Muscle of arm (tissue), 14 donors: ENCODE measurements around the gene ACSL5. TPM values are rescaled to one million over a fixed set of nuclear protein-coding genes. Genes with fewer than 3 reads are reported as not detected.
A peak's percentile ranks its signal among the peaks of the same experiment; 100 is the strongest.

Source experiments
- DNase-seq: peaks from one replicate; pipeline ENCODE4 v3.0.0-alpha.2; 2013
- long read RNA-seq, 11 donors: transcript quantifications; one replicate each; lab custom pipeline, GENCODE V29; 2026
- polyA plus RNA-seq, 12 donors: library from polyadenylated mRNA; unstranded; fragments of 120-200 nt; gene quantifications; one replicate each; pipeline ENCODE4 v1.2.1, GENCODE V29; 2013; ENCODE audit not compliant: insufficient read length in 12 of 12

The ACSL5 gene
- polyA plus RNA-seq = 10 to 100 TPM in 1 of 12 donors, 1 to 10 TPM in 10, not detected in 1; 2.0 to 18.5 (median 2.7) TPM
- long read RNA-seq, donor 1, transcript ACSL5-202 (21 exons, 3,351 nt) = major isoform, 13 of 57 reads
- long read RNA-seq, donor 1, partial matches to known transcripts = 37 of 57 reads
- long read RNA-seq, donor 1, other reads (novel, unspliced or antisense) = 6 of 57 reads
- long read RNA-seq, donor 2, partial matches to known transcripts = 0 of 1 reads
- long read RNA-seq, donor 2, other reads (novel, unspliced or antisense) = 0 of 1 reads
- long read RNA-seq, donor 3 = 0 reads
- long read RNA-seq, donor 4 = 0 reads
- long read RNA-seq, donor 5 = 0 reads
- long read RNA-seq, donor 6 = 0 reads
- long read RNA-seq, donor 7 = 0 reads
- long read RNA-seq, donor 8 = 0 reads
- long read RNA-seq, donor 9 = 0 reads
- long read RNA-seq, donor 10 = 0 reads
- long read RNA-seq, donor 11 = 0 reads

GRCh38 chr10:112373912-112374338 is at the start of gene ACSL5:
ACSL5 (plus strand) TSS chr10:112374116; CDS start chr10:112394947, 20,831 bp downstream.
- DNase-seq = no peak

GRCh38 chr10:112327678-112328077 is 46.2 kb upstream of the ACSL5 start:
- no peak for DNase-seq

- no peak for DNase-seq
Measured at GRCh38 chr10:112330162-112330561, 43.8 kb upstream of the ACSL5 start.

GRCh38 chr10:112330607-112331160 is 43.2 kb upstream of the ACSL5 start:
- DNase-seq = peak; percentile 7

- DNase-seq = no peak
Measured at GRCh38 chr10:112332022-112332421, 41.9 kb upstream of the ACSL5 start.

GRCh38 chr10:112332509-112333228 is 41.2 kb upstream of the ACSL5 start:
- no peak for DNase-seq

- DNase-seq = no peak
Measured at GRCh38 chr10:112333452-112333851, 40.5 kb upstream of the ACSL5 start.

GRCh38 chr10:112335111-112335867 is 38.6 kb upstream of the ACSL5 start:
- no peak for DNase-seq

GRCh38 chr10:112335868-112336265 is 38.0 kb upstream of the ACSL5 start:
- no peak for DNase-seq

GRCh38 chr10:112336556-112337201 is 37.2 kb upstream of the ACSL5 start:
- no peak for DNase-seq

GRCh38 chr10:112338957-112339356 is 35.0 kb upstream of the ACSL5 start:
- DNase-seq = no peak

- no peak for DNase-seq
Measured at GRCh38 chr10:112340601-112341000, 33.3 kb upstream of the ACSL5 start.

- DNase-seq = no peak
Measured at GRCh38 chr10:112343056-112343806, 30.7 kb upstream of the ACSL5 start.

GRCh38 chr10:112344261-112344660 is 29.7 kb upstream of the ACSL5 start:
- no peak for DNase-seq

- no peak for DNase-seq
Measured at GRCh38 chr10:112345202-112345601, 28.7 kb upstream of the ACSL5 start.

- DNase-seq = no peak
Measured at GRCh38 chr10:112345743-112346142, 28.2 kb upstream of the ACSL5 start.

- DNase-seq = no peak
Measured at GRCh38 chr10:112346774-112347173, 27.1 kb upstream of the ACSL5 start.

GRCh38 chr10:112347709-112348671 is 25.9 kb upstream of the ACSL5 start:
- no peak for DNase-seq

GRCh38 chr10:112348759-112349158 is 25.2 kb upstream of the ACSL5 start:
- DNase-seq = no peak
